HG02759 (cell line): ENCODE results near the gene RLN3.

Experiments used
- ATAC-seq: cut with Tn5 transposase; IDR thresholded peaks from one replicate; pipeline ENCODE4 v1.9.1; 2021; ENCODE audit warnings: mild to moderate bottlenecking, moderate library complexity; ENCODE audit not compliant: unreplicated experiment

RLN3 gene, protein sequence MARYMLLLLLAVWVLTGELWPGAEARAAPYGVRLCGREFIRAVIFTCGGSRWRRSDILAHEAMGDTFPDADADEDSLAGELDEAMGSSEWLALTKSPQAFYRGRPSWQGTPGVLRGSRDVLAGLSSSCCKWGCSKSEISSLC

DNA sequence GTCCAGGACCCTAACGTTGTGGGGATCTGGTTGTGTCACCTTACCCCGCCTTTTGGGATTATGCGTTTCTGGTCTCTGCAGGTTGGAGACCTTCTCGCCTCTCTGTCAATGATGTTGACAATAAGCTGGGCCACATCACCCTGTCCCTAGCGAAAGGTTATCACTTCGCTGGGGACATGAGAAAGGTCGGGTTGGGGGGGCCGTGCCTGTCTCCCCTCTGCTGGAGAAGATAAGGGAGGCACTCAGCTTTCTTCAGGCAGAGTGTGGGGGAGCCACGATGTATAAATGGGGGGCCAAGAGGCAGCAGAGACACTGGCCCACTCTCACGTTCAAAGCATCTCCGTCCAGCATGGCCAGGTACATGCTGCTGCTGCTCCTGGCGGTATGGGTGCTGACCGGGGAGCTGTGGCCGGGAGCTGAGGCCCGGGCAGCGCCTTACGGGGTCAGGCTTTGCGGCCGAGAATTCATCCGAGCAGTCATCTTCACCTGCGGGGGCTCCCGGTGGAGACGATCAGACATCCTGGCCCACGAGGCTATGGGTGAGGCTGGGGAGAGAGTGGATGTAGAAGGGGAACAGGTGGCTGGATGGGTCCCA is at the start of gene RLN3:
Gene RLN3 (plus strand): TSS at position 293 of the 595 bp plus-strand sequence. CDS start 57 bp downstream, at position 350.
- ATAC-seq: no peak

DNA sequence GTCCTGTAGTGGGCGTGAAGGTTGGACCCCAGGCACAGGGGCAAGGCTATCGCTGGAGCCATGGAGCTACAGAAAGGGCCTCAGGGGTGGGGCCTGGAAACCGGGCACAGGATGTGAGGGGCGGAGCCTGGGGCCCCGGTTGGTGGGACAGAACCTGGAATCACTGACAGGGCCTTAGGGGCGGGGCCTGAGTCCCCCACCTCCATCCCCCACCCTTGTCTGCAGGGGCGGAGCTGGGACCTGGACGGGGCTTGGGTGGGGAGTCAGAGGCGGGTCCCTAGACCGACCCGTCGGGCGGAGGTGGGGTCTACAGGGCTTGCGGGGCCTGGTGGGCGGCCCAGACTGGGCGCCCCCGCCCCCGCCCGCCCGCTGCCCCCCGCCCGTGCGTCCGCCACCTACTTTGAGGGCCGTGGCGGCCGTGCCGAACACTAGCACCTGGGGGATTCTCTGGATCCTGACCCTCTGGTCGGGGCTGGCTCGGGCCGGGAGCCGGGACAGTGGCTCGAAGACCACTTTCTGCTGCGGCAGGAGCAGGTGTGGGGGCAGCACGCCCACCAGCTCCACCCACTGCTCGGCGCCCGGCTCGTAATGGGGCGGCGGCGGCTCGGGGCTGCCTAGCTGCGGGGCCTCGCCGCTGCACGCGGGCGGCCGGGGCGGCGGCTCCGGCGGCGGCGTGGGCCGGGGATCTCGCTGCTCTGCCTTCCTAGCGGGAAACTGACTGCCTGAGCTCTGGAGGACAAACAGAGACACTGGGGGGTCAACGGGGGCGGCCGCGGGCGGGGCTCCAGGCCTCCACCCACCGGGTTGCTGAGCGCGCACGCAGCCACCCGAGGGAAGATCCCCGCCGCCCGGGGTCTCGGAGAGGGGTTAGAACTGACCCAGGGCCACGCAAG is 49.4 kb upstream of the RLN3 start:
- ATAC-seq: no peak

DNA sequence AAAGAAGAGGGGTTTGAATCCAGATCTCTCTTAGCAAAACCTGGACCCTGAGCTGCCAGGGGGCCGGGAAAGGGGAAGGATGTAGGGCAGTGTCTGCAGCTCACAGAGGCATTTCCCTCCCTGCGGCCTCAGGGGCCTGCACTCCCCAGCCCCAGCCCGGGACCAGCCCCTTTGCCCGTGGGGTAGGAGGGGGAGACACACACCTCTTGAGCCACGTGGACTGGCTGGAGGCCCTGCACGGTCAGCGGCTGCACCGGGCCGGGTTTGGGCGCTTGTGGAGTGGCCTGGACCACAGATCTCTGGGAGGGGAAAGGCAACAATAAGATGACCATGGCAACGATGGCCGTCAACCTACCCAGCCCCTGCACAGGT is 48.7 kb upstream of the RLN3 start:
- ATAC-seq: no peak

DNA sequence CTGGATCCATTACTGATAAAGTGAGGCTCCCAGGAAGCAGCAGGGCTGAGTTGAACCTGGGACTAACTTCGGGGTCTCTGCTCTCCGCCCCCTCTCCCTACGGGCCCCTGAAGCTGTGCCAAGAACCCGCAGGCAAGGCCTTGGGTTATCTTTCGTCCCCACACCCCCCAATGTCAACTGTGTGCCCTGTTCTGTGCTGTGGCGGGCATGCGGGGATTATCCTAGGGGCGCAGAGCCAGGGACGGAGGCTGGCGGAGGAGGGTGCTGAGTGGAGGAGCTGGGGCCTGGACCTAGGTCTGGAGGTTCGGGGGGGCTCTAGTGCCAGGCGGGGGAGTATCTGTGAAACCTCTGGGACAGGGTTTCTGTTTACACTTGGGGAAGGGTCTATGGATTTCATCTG is 48.3 kb upstream of the RLN3 start:
- no peak for ATAC-seq

DNA sequence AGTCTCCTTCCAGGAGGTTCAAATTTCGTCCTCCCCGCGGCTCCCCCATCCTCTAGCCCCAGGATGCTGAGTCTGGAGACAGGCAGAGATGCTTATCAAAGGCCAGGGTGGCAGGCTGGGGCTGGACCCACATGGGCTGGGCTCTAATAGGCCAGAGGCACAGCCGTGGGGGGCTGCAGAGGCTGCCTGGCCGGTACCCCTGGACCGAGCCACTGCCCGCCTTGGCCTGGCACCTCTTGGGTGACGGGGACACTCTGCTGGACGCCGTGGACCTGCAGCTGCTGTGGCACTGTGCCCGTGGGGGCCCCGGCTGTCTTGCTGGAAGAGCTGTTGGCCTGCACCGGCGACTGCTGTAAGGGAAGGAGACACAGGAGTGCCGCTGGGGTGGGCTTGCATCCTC is 47.6 kb upstream of the RLN3 start:
- ATAC-seq: no peak

DNA sequence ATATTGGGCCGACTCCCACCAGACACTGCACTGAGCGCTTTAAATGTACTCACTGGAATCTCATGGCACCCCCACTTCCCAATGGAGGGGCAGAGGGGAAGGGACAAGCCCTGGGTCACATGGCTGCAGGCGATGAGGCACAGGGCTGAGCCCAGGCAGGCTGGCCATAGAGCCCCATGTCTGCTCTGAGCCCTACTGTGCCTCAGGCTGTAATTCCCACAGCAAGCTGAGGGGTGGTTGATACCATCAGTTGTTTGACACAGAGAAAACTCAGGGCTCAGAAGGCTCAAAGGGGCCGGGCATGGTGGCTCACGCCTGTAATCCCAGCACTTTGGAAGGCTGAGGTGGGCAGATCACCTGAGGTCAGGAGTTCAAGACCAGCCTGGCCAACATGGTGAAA is 46.9 kb upstream of the RLN3 start:
- ATAC-seq: no peak

DNA sequence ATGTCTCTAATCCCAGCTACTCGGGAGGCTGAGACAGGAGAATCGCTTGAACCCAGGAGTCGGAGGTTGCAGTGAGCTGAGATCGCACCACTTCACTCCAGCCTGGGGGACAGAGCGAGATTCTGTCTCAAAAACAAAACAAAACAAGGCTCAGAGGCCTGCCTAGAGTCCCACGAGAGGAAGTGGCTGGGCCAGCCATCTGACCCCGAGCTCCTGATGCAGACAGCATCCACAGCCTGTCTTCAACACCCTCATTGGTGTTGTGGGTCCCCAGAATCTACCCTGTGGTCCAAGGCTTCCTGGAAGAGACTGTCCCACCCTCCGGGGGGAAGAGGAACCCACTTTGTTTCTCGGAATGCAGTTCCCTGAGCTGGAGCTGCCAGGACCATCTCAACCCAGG is 46.5 kb upstream of the RLN3 start:
- no peak for ATAC-seq

DNA sequence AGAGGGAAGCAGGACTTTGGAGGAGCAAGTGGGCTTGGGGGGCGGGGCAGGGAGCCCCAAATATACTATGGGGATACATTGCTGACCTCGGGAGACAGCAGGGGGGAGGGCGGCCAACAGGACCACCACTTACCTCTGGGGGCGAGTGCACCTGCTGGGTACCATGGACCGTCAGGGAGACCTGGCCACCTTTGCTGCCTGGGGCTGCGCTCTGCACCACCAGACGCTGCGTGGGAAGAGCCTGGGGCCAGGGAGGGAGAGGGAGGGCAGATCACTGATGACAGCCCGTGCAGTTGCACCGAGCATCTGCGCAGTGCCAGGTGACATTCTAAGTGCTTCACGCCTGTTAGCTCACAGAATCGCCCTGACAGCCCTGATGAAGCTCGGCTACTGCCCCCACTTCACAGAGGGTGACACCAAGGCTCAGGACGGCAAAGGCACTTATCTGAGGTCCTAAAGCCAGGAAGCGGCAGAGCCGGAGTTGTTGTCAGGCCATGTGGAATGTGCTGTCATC is 45.9 kb upstream of the RLN3 start:
- no peak for ATAC-seq

DNA sequence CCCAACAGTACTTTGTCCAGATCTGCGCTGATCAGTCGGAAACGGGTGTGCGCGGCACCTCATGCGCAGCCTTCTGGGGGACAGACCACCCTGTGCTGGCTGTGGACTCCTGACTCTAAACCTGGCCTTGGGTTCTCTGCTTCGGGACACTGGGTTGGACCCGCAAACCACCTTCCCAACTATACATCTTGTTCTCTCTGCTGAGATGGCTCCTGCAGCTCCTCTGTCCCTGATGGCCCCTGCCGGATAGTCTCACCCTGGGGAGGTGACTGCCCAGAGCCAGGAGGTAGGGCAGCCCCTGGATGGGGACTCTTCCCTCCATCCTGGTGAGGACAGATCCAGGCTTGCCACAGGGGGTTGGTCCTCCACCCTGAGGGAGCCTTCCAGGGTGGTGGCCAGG is 45.2 kb upstream of the RLN3 start:
- no peak for ATAC-seq

DNA sequence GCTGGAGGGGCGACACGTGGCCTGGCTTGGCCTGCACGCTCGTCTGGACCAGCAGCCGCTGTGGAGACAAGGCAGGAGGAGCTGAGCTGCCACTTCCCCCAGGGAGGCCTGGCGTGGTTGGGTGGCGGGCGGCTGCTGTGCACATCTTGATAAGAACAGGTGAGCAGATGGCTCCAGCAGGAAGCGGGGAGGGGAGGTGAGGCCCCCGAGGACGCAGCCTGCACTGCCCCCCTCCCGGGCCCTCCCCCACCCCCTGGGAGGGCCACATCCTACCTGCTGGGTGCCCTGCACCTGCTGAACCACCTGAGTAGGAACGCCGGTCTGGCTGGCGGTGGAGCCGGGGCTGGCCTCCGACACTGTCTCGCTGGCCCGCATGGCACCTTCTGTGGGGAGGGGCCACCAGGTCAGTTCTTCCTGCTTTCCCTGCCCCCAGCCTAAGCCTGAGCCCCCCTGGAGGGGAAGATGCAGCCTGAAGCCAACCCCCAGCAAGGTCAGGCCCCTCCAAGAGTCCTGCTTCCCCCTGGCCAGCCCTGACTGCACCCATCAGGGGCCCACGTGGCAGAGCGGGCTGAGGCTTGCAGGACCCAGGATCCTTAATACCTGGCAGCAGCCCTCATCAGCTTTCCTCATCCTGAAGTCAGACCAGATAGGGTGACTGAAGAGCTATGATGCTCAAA is 44.6 kb upstream of the RLN3 start:
- ATAC-seq: no peak

DNA sequence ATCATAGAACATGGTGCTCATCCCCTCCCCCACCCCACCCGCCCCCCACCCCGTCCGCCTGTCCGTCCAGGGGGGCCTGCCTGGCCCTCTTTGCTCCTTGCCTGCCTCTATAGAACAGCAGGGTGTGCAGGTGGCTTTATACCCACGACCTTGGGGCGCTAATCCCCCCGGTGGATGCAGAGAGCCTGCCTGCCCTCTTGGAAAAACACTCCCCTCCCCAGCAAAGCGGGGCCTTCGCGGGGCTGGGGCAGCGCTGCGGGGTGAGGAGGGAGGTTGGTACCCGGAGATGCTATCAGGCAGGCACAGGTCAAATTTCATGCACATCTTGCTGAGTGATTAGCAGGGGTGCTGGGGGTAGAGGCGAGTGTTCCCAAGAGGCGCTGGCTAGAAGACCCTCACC is 43.8 kb upstream of the RLN3 start:
- no peak for ATAC-seq

DNA sequence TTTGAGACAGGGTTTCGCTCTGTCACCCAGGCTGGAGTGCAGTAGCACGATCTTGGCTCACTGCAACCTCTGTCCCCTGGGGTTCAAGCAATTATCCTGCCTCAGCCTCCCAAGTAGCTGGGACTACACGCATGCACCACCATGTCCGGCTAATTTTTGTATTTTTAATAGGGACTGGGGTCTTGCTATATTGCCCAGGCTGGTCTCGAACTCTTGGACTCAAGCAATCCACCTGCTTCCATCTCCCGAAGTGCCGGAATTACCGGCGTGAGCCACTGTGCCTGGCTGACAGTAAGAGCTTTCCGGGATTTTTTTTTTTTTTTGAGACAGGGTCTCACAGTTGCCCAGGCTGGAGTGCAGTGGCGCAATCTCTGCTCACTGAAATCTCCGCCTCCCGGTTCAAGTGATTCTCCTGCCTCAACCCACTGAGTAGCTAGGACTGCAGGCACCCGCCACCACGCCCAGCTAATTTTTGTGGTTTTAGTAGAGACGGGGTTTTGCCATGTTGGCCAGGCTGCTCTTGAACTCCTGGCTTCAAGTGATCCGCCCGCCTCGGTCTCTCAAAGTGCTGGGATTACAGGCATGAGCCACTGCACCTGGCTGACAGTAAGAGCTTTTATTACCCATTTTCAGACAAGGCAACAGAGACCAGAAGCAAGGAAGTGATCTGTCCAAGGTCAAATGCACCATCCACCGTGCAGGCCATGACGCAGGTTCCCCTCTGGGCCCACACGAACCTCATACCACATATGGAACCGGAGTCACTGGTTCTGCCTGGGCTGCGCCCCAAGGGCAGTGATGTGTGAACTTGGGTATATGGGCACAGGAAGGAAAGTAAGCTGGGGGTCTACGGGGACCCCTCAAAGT is 42.8 kb upstream of the RLN3 start:
- no peak for ATAC-seq

DNA sequence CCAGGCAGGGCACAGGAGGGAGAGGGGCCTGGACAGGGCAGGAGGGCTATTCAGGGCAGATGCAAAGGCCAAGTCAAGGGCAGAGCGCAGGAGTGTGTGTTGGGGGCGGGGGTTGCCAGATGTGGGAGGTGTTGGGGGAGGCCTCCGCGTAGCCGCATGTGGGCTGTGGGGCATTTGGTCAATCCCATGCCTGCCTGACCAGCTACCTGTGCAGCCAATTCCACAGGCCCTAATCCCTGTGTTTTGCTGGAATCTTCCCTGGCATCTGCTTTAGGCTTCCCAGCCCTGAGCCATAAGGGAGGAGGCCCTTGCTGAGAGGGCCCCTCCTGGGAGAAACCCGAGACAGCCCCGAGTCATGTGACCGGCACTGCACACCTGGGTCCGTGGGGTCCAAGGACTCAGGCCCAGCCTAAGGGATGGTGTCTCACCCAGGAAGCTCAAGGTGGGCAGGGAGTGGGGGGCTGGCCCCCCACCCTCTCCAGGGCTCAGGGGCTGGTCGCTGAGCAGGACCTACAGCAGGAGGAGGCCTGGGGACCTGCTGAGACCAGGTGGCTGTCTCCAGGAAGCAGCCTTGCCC is 42.1 kb upstream of the RLN3 start:
- ATAC-seq: peak; percentile 21

DNA sequence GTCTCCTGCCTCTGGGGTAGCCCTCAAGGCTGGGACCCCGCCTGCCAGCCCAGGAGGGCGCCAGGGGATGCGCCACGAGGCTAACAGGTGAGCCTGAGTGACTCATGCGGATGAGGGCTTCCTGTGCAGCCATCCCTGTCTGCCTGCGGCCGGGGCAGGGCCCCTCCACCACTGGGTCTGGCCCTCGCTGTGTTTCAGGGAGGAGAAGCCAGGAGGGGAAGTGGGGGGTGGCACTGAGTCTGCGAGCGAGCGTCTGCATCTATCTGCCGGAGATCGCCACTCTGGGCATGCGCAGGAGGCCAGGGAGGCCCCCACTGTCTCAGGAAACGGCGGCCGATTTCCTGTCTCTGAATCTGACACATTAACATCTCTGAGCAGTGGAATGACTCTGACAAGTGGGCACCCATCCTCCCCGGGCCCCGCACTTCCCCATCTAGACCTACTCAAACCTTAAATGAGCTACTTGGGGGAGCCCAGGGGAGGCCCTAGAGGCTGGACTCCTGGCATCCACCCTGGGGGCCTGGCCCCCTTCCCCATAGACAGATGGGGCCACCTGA is 41.5 kb upstream of the RLN3 start:
- ATAC-seq: peak; percentile 85

DNA sequence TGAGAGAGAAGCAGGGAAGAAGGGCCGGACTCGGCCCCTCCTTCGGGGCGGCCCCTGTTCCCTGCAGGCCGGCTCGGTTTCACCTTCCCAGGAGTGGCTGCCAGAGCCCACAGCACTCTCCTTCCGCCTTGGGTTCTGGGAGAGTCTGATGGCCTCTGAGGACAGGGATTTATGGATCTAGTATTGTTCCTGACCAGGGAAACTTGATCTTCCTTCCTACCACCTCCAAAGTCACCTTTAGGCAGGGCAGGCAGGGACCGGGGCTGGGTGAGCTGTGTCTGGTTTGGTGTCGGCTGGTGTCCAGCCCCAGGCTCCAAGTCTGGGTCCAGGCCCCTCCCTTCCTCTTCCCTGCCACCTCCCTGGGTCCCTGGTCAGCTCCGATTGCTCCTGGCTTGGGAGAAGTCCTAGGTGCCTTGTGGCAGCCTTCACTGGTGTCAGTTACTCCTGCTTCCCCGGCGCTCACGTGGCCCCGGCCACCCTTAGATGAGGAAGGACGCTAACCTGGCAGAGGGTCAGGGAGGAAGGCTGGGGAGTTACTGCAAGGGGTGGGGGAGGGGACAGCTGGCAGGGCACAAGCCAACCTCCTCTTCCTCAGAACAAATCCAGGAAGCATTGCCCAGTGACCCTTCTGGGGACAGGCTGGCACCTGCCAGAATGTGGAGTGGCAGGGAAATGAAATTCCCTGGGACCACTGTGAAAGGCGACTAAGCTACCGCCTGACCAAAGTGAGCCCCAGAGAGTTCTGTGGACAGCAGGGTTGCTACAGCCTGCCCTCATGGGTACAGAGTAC is 40.7 kb upstream of the RLN3 start:
- no peak for ATAC-seq

DNA sequence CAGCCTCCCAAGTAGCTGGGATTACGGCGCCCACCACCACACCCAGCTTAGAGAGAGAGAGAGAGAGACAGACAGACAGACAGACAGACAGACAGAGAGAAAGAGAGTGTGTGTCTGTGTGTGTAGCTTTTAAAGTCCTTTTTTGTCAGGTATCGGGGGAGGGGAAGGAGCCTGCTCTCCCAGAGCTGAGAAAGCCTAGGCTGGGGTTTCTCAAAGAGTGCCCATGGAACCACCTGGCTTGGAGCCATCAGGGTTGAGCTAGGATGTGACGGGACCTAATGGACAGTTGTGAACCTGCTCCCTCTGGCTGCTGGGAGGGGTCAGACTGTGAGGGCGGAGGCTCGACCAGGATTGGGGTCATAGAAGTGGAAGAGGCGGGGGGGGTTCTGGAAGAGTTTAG is 38.5 kb upstream of the RLN3 start:
- no peak for ATAC-seq

DNA sequence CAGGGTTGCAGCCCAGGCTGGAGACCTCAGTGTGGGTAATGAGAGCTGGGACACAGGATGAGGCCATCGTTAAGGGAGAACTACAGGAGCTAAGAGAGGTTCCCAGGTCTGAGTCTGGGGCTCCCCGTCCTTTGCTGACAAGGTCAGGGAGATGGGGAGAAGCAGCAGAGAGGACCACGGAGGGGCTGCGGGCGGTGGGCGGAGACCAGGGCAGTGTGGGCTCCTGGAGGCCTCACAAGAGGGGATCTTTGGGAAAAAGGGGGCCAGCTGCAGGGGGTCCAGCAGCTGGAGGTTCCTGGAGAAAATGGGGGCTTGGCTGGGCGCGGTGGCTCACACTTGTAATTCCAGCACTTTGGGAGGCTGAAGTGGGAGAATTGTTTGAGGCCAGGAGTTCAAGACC is 37.9 kb upstream of the RLN3 start:
- no peak for ATAC-seq

DNA sequence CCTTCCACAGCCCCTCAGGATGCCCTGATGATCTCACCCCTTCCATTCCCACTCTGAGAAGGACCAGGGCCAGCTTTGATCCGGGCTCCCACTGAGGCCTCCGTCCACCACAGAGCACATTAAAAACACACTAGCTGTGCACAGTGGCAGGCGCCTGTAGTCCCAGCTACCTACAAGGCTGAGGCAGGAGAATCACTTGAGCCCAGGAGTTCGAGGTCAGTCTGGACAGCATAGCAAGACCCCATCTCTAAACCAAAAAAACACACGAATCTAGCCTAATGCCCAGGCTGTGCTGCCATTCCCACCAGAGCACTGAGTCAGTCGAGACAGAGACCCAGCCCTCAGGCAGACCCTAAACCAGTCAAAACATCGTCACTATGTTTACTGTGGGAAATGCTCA is 35.9 kb upstream of the RLN3 start:
- ATAC-seq: no peak
